Naive thymus-derived CD4-positive, alpha-beta T cell (primary cell): ENCODE results near the gene SON. TPM values are rescaled to one million over a fixed set of nuclear protein-coding genes. Genes with fewer than 3 reads are reported as not detected.
A peak's percentile ranks its signal among the peaks of the same experiment; 100 is the strongest.
"Not testable (repeated sequence)": the region's sequence is repeated elsewhere in the genome, so short reads cannot be mapped to it uniquely, and the experiment has no call there.

Experiments used
- ATAC-seq: fragments of 150-1000 bp; cut with Tn5 transposase; 2 replicates; pipeline ENCODE4 v1.10.0; 2021; ENCODE audit warnings: mild to moderate bottlenecking, moderate library complexity
- CTCF ChIA-PET: fragments of 350-600 bp; sonication (Branson Sonifier 250); formaldehyde crosslinking; loops from one replicate; lab custom pipeline; 2021; ENCODE audit warnings: antibody characterized with exemption; lab: Charles Lee
- POLR2A ChIA-PET: fragments of 350-600 bp; sonication (Branson Sonifier 250); formaldehyde crosslinking; loops from one replicate; lab custom pipeline; 2021; ENCODE audit warnings: antibody characterized with exemption, inconsistent platforms; lab: Charles Lee
- DNase-seq, 9 donors: peaks; one replicate each; pipeline versions ENCODE4 v3.0.0 to v3.0.0-alpha.2; 2020 to 2022; ENCODE audit warnings: mixed read lengths in 1 of 9
- H3K27ac ChIP-seq: one replicate; pipeline ENCODE4 v1.7.0; 2013; ENCODE audit warnings: mild to moderate bottlenecking, low read depth, low read length, moderate library complexity
- H3K27me3 ChIP-seq, 2 donors: one replicate each; pipeline ENCODE4 v1.7.0; 2013; ENCODE audit warnings: low read length in 2 of 2, mild to moderate bottlenecking in 2 of 2, moderate library complexity in 2 of 2; ENCODE audit not compliant: control insufficient read depth in 2 of 2, insufficient read depth in 2 of 2
- H3K36me3 ChIP-seq, 3 experiments: 1 replicate in 2 of 3; 2 replicates in 1 of 3; pipeline ENCODE4 v1.7.0; 2013; ENCODE audit warnings: low read length in 3 of 3, mild to moderate bottlenecking in 3 of 3, moderate library complexity in 1 of 3; ENCODE audit not compliant: insufficient read depth in 3 of 3, control insufficient read depth in 2 of 3
- H3K4me1 ChIP-seq, 2 donors: one replicate each; pipeline ENCODE4 v1.7.0; 2013; ENCODE audit warnings: low read length in 2 of 2, mild to moderate bottlenecking in 2 of 2, moderate library complexity in 1 of 2; ENCODE audit not compliant: control insufficient read depth in 2 of 2, insufficient read depth in 2 of 2
- H3K4me3 ChIP-seq: 2 replicates; pipeline ENCODE4 v1.7.0; 2013; ENCODE audit warnings: mild to moderate bottlenecking, low read length
- H3K9me3 ChIP-seq, 3 experiments: 1 replicate in 2 of 3; 2 replicates in 1 of 3; pipeline ENCODE4 v1.7.0; 2013; ENCODE audit warnings: low read length in 3 of 3; ENCODE audit not compliant: control insufficient read depth in 2 of 3
- H3K27ac Mint-ChIP-seq, 9 donors: one replicate each; pipeline ENCODE4 v1.8.0; 2020 to 2022; ENCODE audit warnings: mixed read lengths in 9 of 9, mild to moderate bottlenecking in 8 of 9, moderate library complexity in 5 of 9, inconsistent platforms in 2 of 9
- H3K27me3 Mint-ChIP-seq, 5 donors: one replicate each; pipeline ENCODE4 v1.8.0; 2021 to 2022; ENCODE audit warnings: mixed read lengths in 5 of 5, mild to moderate bottlenecking in 1 of 5
- H3K36me3 Mint-ChIP-seq, 5 donors: one replicate each; pipeline ENCODE4 v1.8.0; 2020 to 2022; ENCODE audit warnings: mixed read lengths in 5 of 5, mild to moderate bottlenecking in 3 of 5, inconsistent platforms in 1 of 5
- H3K4me1 Mint-ChIP-seq, 7 donors: one replicate each; pipeline ENCODE4 v1.8.0; 2020 to 2022; ENCODE audit warnings: mixed read lengths in 7 of 7, mild to moderate bottlenecking in 3 of 7, inconsistent platforms in 1 of 7
- H3K4me3 Mint-ChIP-seq, 10 donors: one replicate each; pipeline ENCODE4 v1.8.0; 2020 to 2022; ENCODE audit warnings: mild to moderate bottlenecking in 10 of 10, mixed read lengths in 10 of 10, moderate library complexity in 6 of 10, inconsistent platforms in 2 of 10
- H3K9me3 Mint-ChIP-seq, 11 donors: one replicate each; pipeline ENCODE4 v1.8.0; 2020 to 2022; ENCODE audit warnings: mixed read lengths in 11 of 11, mild to moderate bottlenecking in 4 of 11, inconsistent platforms in 1 of 11, moderate library complexity in 1 of 11
- intact Hi-C, 2 donors: fragments of 100-400 bp; cut with micrococcal nuclease; formaldehyde crosslinking; loops; one replicate each; pipeline ENCODE4 v1.15.1; 2023
- polyA plus RNA-seq, 2 donors: library from polyadenylated mRNA; unstranded; fragments of 300-500 nt; fragmentation: Illumina TruSeq; gene quantifications; one replicate each; pipeline ENCODE4 v1.2.3, GENCODE V29; 2021
- total RNA-seq, 6 experiments: library from RNA in 5 of 6; stranded (reverse) in 5 of 6; gene quantifications; 1 replicate in 5 of 6; 2 replicates in 1 of 6; pipeline ENCODE4 v1.2.3 and lab custom pipeline; 2021 to 2026

SON gene
- total and polyA plus RNA-seq, 7 experiments from 2014 or later, result 337 to 546 (median 459) TPM

GRCh38 chr21:33617565-33617964 is 74.7 kb downstream of the SON start:
- ATAC-seq, H3K4me1 Mint-ChIP-seq, DNase-seq, H3K27ac Mint-ChIP-seq, intact Hi-C loops, H3K4me1 ChIP-seq, H3K9me3 Mint-ChIP-seq, H3K27ac ChIP-seq, POLR2A ChIA-PET, CTCF ChIA-PET, H3K27me3 Mint-ChIP-seq, H3K4me3 Mint-ChIP-seq, H3K4me3 ChIP-seq, H3K9me3 ChIP-seq, H3K27me3 ChIP-seq: not testable (repeated sequence)
- H3K36me3 ChIP-seq, result peaks cover 0 to 26% (median 12%) of the 10 kb centered on the region in 3 experiments
- peaks cover 0 to 36% (median 18%) of the 10 kb centered on the region in 5 donors for H3K36me3 Mint-ChIP-seq

- ChIA-PET POLR2A (no interaction called here), CTCF (no interaction called here)
- Histone ChIP-seq H3K27me3 (no peaks in the 10 kb centered on the region), H3K9me3 (no peaks in the 10 kb centered on the region), H3K27ac (no peak overlapping the region), H3K4me3 (no peak overlapping the region), H3K36me3 (peaks cover 0 to 23% (median 7%) of the 10 kb centered on the region in 3 experiments), H3K4me1 (no peaks in the 10 kb centered on the region)
- peaks cover 0 to 5% (median 0%) of the 10 kb centered on the region in 7 donors for H3K4me1 Mint-ChIP-seq
- H3K36me3 Mint-ChIP-seq, result peaks cover 0 to 34% (median 18%) of the 10 kb centered on the region in 5 donors
- H3K27ac Mint-ChIP-seq, result peak overlapping the region in 1 of 9 donors; percentile 58
- ATAC-seq, result no peak
- no peak overlapping the region for H3K4me3 Mint-ChIP-seq
- no peaks in the 10 kb centered on the region for H3K9me3 Mint-ChIP-seq
- intact Hi-C loops, result no loop called here
- no peaks in the 10 kb centered on the region for H3K27me3 Mint-ChIP-seq
- DNase-seq, result no peak
Measured at GRCh38 chr21:33618407-33618806, 75.6 kb downstream of the SON start.

GRCh38 chr21:33619726-33620125 is 76.9 kb downstream of the SON start:
- H3K4me1 ChIP-seq, result no peaks in the 10 kb centered on the region
- no peaks in the 10 kb centered on the region for H3K27me3 ChIP-seq
- peaks cover 0 to 27% (median 6%) of the 10 kb centered on the region in 3 experiments for H3K36me3 ChIP-seq
- CTCF ChIA-PET, result no interaction called here
- Mint-ChIP-seq H3K4me1 (peaks cover 0 to 5% (median 0%) of the 10 kb centered on the region in 7 donors), H3K27me3 (no peaks in the 10 kb centered on the region), H3K27ac (peak overlapping the region in 1 of 9 donors; percentile 17), H3K4me3 (no peak overlapping the region), H3K36me3 (peaks cover 0 to 31% (median 16%) of the 10 kb centered on the region in 5 donors), H3K9me3 (no peaks in the 10 kb centered on the region)
- ATAC-seq (no peak), DNase-seq (no peak)
- no peaks in the 10 kb centered on the region for H3K9me3 ChIP-seq
- H3K4me3 ChIP-seq, result no peak overlapping the region
- POLR2A ChIA-PET, result no interaction called here
- intact Hi-C loops, result no loop called here
- H3K27ac ChIP-seq, result no peak overlapping the region

- H3K4me3 Mint-ChIP-seq, result no peak overlapping the region
- Histone ChIP-seq H3K4me3 (no peak overlapping the region), H3K36me3 (peaks cover 0 to 27% (median 6%) of the 10 kb centered on the region in 3 experiments), H3K27me3 (no peaks in the 10 kb centered on the region), H3K4me1 (no peaks in the 10 kb centered on the region), H3K27ac (no peak overlapping the region), H3K9me3 (no peaks in the 10 kb centered on the region)
- ChIA-PET CTCF (no interaction called here), POLR2A (no interaction called here)
- H3K36me3 Mint-ChIP-seq, result peaks cover 0 to 33% (median 18%) of the 10 kb centered on the region in 5 donors
- H3K27ac Mint-ChIP-seq, result peak overlapping the region in 1 of 9 donors; percentile 58
- ATAC-seq, result no peak
- no peaks in the 10 kb centered on the region for H3K27me3 Mint-ChIP-seq
- no peak for DNase-seq
- H3K9me3 Mint-ChIP-seq, result no peaks in the 10 kb centered on the region
- H3K4me1 Mint-ChIP-seq, result peaks cover 0 to 5% (median 3%) of the 10 kb centered on the region in 7 donors
- intact Hi-C loops, result no loop called here
Measured at GRCh38 chr21:33622253-33622652, 79.4 kb downstream of the SON start.

GRCh38 chr21:33626151-33626550 is 83.3 kb downstream of the SON start:
- intact Hi-C loops, H3K27me3 ChIP-seq, H3K9me3 ChIP-seq, H3K27ac Mint-ChIP-seq, H3K9me3 Mint-ChIP-seq, H3K27me3 Mint-ChIP-seq, H3K4me1 ChIP-seq, ATAC-seq, DNase-seq, H3K4me3 Mint-ChIP-seq, H3K4me3 ChIP-seq, H3K27ac ChIP-seq: not testable (repeated sequence)
- H3K36me3 ChIP-seq, result peaks cover 0 to 32% (median 6%) of the 10 kb centered on the region in 3 experiments
- POLR2A ChIA-PET, result interaction anchor here (0.6 kb wide), 1 partner anchor 88 kb away, joined by 3 read pairs; no protein-coding TSS in a partner anchor
- Mint-ChIP-seq H3K36me3 (peaks cover 6 to 20% (median 13%) of the 10 kb centered on the region in 5 donors), H3K4me1 (peaks cover 0 to 16% (median 5%) of the 10 kb centered on the region in 7 donors)
- CTCF ChIA-PET, result interaction anchor here (0.6 kb wide), 1 partner anchor 307 kb away, joined by 3 read pairs; no protein-coding TSS in a partner anchor

Other genes starting within 250 kb of the SON start
- gene IFNAR1, start 218.1 kb upstream of the SON start, total RNA-seq, result 10 to 100 TPM; 24.7 to 60.8 (median 40.0) TPM
- gene IFNAR1, start 218.1 kb upstream of the SON start, polyA plus RNA-seq, result 10 to 100 TPM; 62.5 to 76.2 TPM
- 10 to 100 TPM in 4 of 5 experiments, 1 to 10 TPM in 1; 9.1 to 80.5 (median 33.7) TPM for gene IFNGR2, start 139.6 kb upstream of the SON start, total RNA-seq
- 10 to 100 TPM; 29.8 to 39.2 TPM for gene IFNGR2, start 139.6 kb upstream of the SON start, polyA plus RNA-seq
- 100 to 1,000 TPM in 2 of 5 experiments, 10 to 100 TPM in 3; 38.3 to 108 (median 61.7) TPM for gene TMEM50B, start 63.1 kb upstream of the SON start, total RNA-seq
- gene TMEM50B, start 63.1 kb upstream of the SON start, polyA plus RNA-seq, result 10 to 100 TPM; 37.0 to 46.5 TPM
- gene DNAJC28, start 51.3 kb upstream of the SON start, total RNA-seq, result 1 to 10 TPM in 1 of 5 experiments, under 1 TPM in 3, not detected in 1; 0.27 to 1.5 (median 0.61) TPM
- gene DNAJC28, start 51.3 kb upstream of the SON start, polyA plus RNA-seq, result under 1 TPM; 0.54 to 0.92 TPM
- 10 to 100 TPM; 38.3 to 98.8 (median 71.9) TPM for gene GART, start 921 bp upstream of the SON start, total RNA-seq
- 10 to 100 TPM; 37.3 to 56.4 TPM for gene GART, start 921 bp upstream of the SON start, polyA plus RNA-seq
- 10 to 100 TPM in 3 of 5 experiments, 1 to 10 TPM in 2; 8.9 to 30.8 (median 10.7) TPM for gene DONSON, start 45.6 kb downstream of the SON start, total RNA-seq
- gene DONSON, start 45.6 kb downstream of the SON start, polyA plus RNA-seq, result 1 to 10 TPM; 4.2 to 4.4 TPM
- gene CRYZL1, start 98.7 kb downstream of the SON start, total RNA-seq, result 10 to 100 TPM; 34.6 to 75.5 (median 40.4) TPM
- gene CRYZL1, start 98.7 kb downstream of the SON start, polyA plus RNA-seq, result 10 to 100 TPM; 33.0 to 43.0 TPM
- 1 to 10 TPM; 1.8 to 8.6 (median 3.5) TPM for gene ITSN1, start 99.5 kb downstream of the SON start, total RNA-seq
- gene ITSN1, start 99.5 kb downstream of the SON start, polyA plus RNA-seq, result 1 to 10 TPM; 1.2 to 1.8 TPM